ENCODE data around the gene PRPF8.

PRPF8 gene

DNA sequence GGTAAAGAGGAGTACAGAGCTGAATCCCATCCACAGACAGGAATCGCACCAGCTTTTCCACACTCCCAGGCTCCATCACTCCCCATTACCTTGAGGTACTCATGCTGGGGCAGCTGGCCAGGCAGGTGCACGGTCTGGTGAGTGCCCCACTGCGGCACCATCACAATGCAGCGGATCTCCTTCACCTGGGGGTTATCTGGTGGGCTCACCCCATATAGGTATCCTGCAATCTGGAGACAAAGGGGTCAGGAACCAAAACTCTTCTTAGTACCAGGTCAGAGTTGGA is 33.2 kb downstream of the PRPF8 start:
- no peaks in the 10 kb centered on the region for H3K27me3 ChIP-seq (ENCODE audit: insufficient read depth, poor library complexity, severe bottlenecking)
- H3K4me3 ChIP-seq (replicated peaks; ENCODE audit: insufficient read depth, low read length): no peak overlapping the region
- TF ChIP-seq, protein P1, sequence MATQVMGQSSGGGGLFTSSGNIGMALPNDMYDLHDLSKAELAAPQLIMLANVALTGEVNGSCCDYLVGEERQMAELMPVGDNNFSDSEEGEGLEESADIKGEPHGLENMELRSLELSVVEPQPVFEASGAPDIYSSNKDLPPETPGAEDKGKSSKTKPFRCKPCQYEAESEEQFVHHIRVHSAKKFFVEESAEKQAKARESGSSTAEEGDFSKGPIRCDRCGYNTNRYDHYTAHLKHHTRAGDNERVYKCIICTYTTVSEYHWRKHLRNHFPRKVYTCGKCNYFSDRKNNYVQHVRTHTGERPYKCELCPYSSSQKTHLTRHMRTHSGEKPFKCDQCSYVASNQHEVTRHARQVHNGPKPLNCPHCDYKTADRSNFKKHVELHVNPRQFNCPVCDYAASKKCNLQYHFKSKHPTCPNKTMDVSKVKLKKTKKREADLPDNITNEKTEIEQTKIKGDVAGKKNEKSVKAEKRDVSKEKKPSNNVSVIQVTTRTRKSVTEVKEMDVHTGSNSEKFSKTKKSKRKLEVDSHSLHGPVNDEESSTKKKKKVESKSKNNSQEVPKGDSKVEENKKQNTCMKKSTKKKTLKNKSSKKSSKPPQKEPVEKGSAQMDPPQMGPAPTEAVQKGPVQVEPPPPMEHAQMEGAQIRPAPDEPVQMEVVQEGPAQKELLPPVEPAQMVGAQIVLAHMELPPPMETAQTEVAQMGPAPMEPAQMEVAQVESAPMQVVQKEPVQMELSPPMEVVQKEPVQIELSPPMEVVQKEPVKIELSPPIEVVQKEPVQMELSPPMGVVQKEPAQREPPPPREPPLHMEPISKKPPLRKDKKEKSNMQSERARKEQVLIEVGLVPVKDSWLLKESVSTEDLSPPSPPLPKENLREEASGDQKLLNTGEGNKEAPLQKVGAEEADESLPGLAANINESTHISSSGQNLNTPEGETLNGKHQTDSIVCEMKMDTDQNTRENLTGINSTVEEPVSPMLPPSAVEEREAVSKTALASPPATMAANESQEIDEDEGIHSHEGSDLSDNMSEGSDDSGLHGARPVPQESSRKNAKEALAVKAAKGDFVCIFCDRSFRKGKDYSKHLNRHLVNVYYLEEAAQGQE (IDR thresholded peaks at IDR 0.05; ENCODE audit: insufficient replicate concordance, low read depth): no peak
- TF ChIP-seq, protein P2, sequence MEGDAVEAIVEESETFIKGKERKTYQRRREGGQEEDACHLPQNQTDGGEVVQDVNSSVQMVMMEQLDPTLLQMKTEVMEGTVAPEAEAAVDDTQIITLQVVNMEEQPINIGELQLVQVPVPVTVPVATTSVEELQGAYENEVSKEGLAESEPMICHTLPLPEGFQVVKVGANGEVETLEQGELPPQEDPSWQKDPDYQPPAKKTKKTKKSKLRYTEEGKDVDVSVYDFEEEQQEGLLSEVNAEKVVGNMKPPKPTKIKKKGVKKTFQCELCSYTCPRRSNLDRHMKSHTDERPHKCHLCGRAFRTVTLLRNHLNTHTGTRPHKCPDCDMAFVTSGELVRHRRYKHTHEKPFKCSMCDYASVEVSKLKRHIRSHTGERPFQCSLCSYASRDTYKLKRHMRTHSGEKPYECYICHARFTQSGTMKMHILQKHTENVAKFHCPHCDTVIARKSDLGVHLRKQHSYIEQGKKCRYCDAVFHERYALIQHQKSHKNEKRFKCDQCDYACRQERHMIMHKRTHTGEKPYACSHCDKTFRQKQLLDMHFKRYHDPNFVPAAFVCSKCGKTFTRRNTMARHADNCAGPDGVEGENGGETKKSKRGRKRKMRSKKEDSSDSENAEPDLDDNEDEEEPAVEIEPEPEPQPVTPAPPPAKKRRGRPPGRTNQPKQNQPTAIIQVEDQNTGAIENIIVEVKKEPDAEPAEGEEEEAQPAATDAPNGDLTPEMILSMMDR (IDR thresholded peaks at IDR 0.05; ENCODE audit: insufficient read depth, low read length): no peak
- TF ChIP-seq SPI1 (IDR thresholded peaks at IDR 0.05; ENCODE audit: borderline replicate concordance, low read depth): no peak
- H3K27ac ChIP-seq (replicated peaks): no peak overlapping the region
- no peak for DNase-seq (ENCODE audit: low read depth in 1 of 2, low spot score in 1 of 2)

DNA sequence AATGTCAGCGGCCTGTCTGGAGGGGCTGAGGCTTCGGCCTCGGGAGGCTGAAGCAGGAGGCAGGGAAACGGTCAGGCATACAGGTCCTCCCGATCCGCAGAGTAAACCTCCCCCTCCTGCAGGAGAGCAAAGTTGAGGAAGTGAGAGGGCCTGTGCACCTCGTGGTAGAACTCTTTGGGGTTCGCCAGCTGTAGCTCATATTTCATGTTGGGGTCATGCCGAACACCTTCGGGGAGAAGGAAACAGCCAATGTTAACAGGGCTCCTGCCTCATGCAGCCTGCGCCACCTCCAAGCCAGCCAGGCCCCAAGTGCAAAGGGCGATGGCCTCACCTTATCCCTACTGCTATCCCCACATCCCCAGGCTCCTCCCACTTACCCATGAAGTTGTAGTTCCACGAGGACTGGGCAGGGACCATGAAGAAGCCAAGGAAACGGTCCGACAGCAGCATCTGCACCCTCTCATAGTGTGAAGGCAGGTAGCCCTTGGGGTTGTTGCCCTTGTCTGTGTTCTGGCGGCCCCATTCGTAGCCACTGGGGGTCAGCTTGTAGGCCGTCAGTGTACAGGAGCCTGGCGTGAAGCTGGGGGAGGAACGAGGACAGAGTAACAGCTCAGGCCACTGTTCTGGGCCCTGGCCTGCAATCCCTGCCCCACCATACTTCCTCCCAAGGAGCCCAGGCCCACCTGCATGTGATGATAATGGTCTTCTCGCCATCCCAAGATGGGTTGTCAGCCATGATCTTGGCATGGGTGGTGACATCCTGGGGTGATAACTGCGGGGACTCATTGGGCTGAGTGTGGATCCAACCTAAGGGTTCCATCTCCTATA is 33.7 kb downstream of the PRPF8 start:
- Histone ChIP-seq H3K4me3 (replicated peaks; ENCODE audit: insufficient read depth, low read length) (no peak overlapping the region), H3K27ac (replicated peaks) (no peak overlapping the region), H3K27me3 (ENCODE audit: insufficient read depth, poor library complexity, severe bottlenecking) (no peaks in the 10 kb centered on the region)
- TF ChIP-seq, protein P1 (IDR thresholded peaks at IDR 0.05; ENCODE audit: insufficient replicate concordance, low read depth): no peak
- TF ChIP-seq GABPA (IDR thresholded peaks at IDR 0.05; ENCODE audit: low read depth): no peak
- TF ChIP-seq POLR2AphosphoS5 (IDR thresholded peaks at IDR 0.05; ENCODE audit: low read depth): no peak
- TF ChIP-seq SPI1 (IDR thresholded peaks at IDR 0.05; ENCODE audit: borderline replicate concordance, low read depth): no peak
- TF ChIP-seq, protein P2 (IDR thresholded peaks at IDR 0.05; ENCODE audit: insufficient read depth, low read length): no peak
- DNase-seq (ENCODE audit: low read depth in 1 of 2, low spot score in 1 of 2): no peak

DNA sequence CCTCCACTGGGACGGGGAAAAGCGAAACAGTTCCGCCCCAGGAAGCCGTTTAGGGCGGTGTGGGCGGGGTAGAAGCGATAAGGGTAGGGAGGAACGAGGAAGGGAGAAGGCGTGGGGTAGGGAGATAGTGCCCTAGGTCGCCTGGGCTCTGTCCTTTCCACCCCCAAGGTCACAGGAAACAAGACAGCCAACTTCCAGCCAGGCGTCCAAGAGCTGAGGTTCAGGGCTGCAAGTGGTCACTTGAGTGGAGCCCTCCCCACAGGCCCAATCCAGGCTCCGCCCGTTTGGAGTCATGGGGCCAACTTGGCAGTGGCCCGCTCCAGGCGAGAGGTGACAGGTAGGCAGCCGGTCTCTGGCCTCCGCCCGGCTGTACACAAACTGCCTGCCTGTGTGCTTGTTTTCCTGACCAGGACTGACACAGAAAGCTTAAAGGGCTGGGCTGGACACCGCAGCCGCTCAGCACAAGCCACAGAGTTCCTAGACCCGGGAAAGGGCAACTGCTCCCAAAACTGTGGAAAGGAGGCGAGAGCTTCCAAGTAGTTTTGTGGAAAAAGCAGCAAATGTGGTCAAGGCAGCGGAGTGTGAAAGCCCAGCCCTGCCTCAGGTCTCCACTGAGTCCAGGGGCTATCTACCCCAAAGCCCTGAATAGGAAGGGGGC is 34.7 kb downstream of the PRPF8 start, which contains the start of gene RILP:
Gene RILP (minus strand): TSS at position 23 of the 658 bp plus-strand sequence. CDS start 62 bp downstream, outside the sequence.
- DNase-seq (ENCODE audit: low read depth in 1 of 2, low spot score in 1 of 2): peak in 1 of 2 experiments; percentile 49

More for the DNA sequence above, 34.7 kb downstream of the PRPF8 start, which contains the start of gene RILP:
- TF ChIP-seq GABPA (IDR thresholded peaks at IDR 0.05; ENCODE audit: low read depth) (no peak), POLR2AphosphoS5 (IDR thresholded peaks at IDR 0.05; ENCODE audit: low read depth) (no peak), SPI1 (IDR thresholded peaks at IDR 0.05; ENCODE audit: borderline replicate concordance, low read depth) (no peak)
- TF ChIP-seq, protein P1 (IDR thresholded peaks at IDR 0.05; ENCODE audit: insufficient replicate concordance, low read depth): no peak
- TF ChIP-seq, protein P2 (IDR thresholded peaks at IDR 0.05; ENCODE audit: insufficient read depth, low read length): no peak
- H3K27me3 ChIP-seq (ENCODE audit: insufficient read depth, poor library complexity, severe bottlenecking): no peaks in the 10 kb centered on the region
- H3K27ac ChIP-seq (replicated peaks): peak within 1 kb of the TSS; percentile 62
- H3K4me3 ChIP-seq (replicated peaks; ENCODE audit: insufficient read depth, low read length): peak within 1 kb of the TSS; percentile 46
